B cell (primary cell): ENCODE measurements around the gene PLPPR1. TPM values are rescaled to one million over a fixed set of nuclear protein-coding genes. Genes with fewer than 3 reads are reported as not detected.

Source experiments
- ATAC-seq: fragments of 200-7000 bp; cut with Tn5 transposase; one replicate; pipeline ENCODE4 v1.10.0; 2021; ENCODE audit warnings: low read depth, mild to moderate bottlenecking, moderate number of reproducible peaks, moderate library complexity
- CTCF ChIA-PET: fragments of 350-600 bp; sonication (Branson Sonifier 250); formaldehyde crosslinking; loops from one replicate; lab custom pipeline; 2021; ENCODE audit warnings: antibody characterized with exemption, inconsistent platforms; lab: Charles Lee
- POLR2A ChIA-PET: fragments of 350-600 bp; sonication (Branson Sonifier 250); formaldehyde crosslinking; loops from one replicate; lab custom pipeline; 2021; ENCODE audit warnings: antibody characterized with exemption; lab: Charles Lee
- DNase-seq: peaks from one replicate; pipeline ENCODE4 v3.0.0; 2013
- H2AFZ ChIP-seq: 2 replicates; pipeline ENCODE4 v1.6.1; 2012; ENCODE audit warnings: mild to moderate bottlenecking, low read depth, low read length; ENCODE audit not compliant: insufficient read depth, poor library complexity, severe bottlenecking
- H3K27ac ChIP-seq, 2 donors: 1 replicate in 1 of 2; 2 replicates in 1 of 2; pipeline ENCODE4 v1.5.1; 2012 to 2013; ENCODE audit warnings: low read length in 2 of 2, mild to moderate bottlenecking in 2 of 2, moderate library complexity in 1 of 2
- H3K27me3 ChIP-seq, 4 experiments: fragments of 200-600 bp in 1 of 4; sonication (generic) in 1 of 4; replicated peaks in 1 of 4; 1 replicate in 2 of 4; 2 replicates in 2 of 4; pipeline versions ENCODE4 v1.6.1 to v1.7.0; 2013 to 2016; ENCODE audit warnings: low read length in 3 of 4, mild to moderate bottlenecking in 2 of 4, mixed read lengths in 1 of 4, moderate library complexity in 1 of 4; ENCODE audit not compliant: insufficient read depth in 4 of 4, control insufficient read depth in 3 of 4; ENCODE audit errors: control extremely low read depth in 1 of 4
- H3K36me3 ChIP-seq, 2 experiments: replicated peaks in 1 of 2; 1 replicate in 1 of 2; 2 replicates in 1 of 2; pipeline versions ENCODE4 v1.6.1 to v1.7.1; 2013; ENCODE audit warnings: low read length in 1 of 2; ENCODE audit not compliant: insufficient read depth in 2 of 2, control insufficient read depth in 1 of 2; ENCODE audit errors: control extremely low read depth in 1 of 2, extremely low read depth in 1 of 2
- H3K4me1 ChIP-seq, 2 donors: fragments of 200-600 bp in 1 of 2; sonication (generic) in 1 of 2; 1 replicate in 1 of 2; 2 replicates in 1 of 2; pipeline versions ENCODE4 v1.5.1 to v1.6.1; 2013 to 2017; ENCODE audit warnings: low read length in 2 of 2; ENCODE audit not compliant: control insufficient read depth in 2 of 2, insufficient read depth in 2 of 2
- H3K4me2 ChIP-seq: replicated peaks from 2 replicates; pipeline ENCODE3; 2012; ENCODE audit warnings: mild to moderate bottlenecking, low read depth, low read length; ENCODE audit not compliant: poor library complexity, severe bottlenecking
- H3K4me3 ChIP-seq, 5 experiments: fragments of 200-600 bp in 1 of 5; sonication (generic) in 1 of 5; 1 replicate in 3 of 5; 2 replicates in 2 of 5; pipeline versions ENCODE4 v1.5.1 to v1.7.0; 2011 to 2016; ENCODE audit warnings: low read length in 4 of 5, mild to moderate bottlenecking in 4 of 5, low read depth in 2 of 5, control low read depth in 1 of 5, moderate library complexity in 1 of 5; ENCODE audit not compliant: insufficient read depth in 1 of 5; ENCODE audit errors: control extremely low read depth in 1 of 5, extremely low read depth in 1 of 5
- H3K79me2 ChIP-seq: fragments of 200-600 bp; sonication (generic); one replicate; pipeline ENCODE4 v1.6.0; 2016; ENCODE audit warnings: low read length; ENCODE audit not compliant: control insufficient read depth, insufficient read depth
- H3K9ac ChIP-seq: fragments of 200-600 bp; sonication (generic); 2 replicates; pipeline ENCODE4 v1.6.1; 2017; ENCODE audit warnings: mild to moderate bottlenecking, low read length, moderate library complexity
- H3K9me3 ChIP-seq, 3 donors: one replicate each; pipeline versions ENCODE4 v1.6.1 to v1.7.1; 2013; ENCODE audit warnings: low read length in 2 of 3; ENCODE audit not compliant: control insufficient read depth in 2 of 3, insufficient read depth in 1 of 3; ENCODE audit errors: control extremely low read depth in 1 of 3
- H4K20me1 ChIP-seq: 2 replicates; pipeline ENCODE4 v1.6.0; 2012; ENCODE audit warnings: mild to moderate bottlenecking, low read length; ENCODE audit not compliant: insufficient read depth, control insufficient read depth, poor library complexity, severe bottlenecking
- H3K27ac Mint-ChIP-seq: one replicate; pipeline ENCODE4 v1.8.0; 2021; ENCODE audit warnings: mixed read lengths
- H3K27me3 Mint-ChIP-seq: one replicate; pipeline ENCODE4 v1.8.0; 2021; ENCODE audit warnings: mixed read lengths
- H3K4me1 Mint-ChIP-seq: one replicate; pipeline ENCODE4 v1.8.0; 2021; ENCODE audit warnings: mixed read lengths
- H3K4me3 Mint-ChIP-seq: one replicate; pipeline ENCODE4 v1.8.0; 2021; ENCODE audit warnings: mixed read lengths
- H3K9me3 Mint-ChIP-seq: one replicate; pipeline ENCODE4 v1.8.0; 2022; ENCODE audit warnings: mixed read lengths; ENCODE audit not compliant: insufficient read depth
- CTCF ChIP-seq: fragments of 200-600 bp; IDR thresholded peaks from one replicate; pipeline ENCODE4 v1.8.0; 2022; ENCODE audit warnings: antibody characterized with exemption, mild to moderate bottlenecking
- EZH2 ChIP-seq: IDR thresholded peaks from 2 replicates; pipeline ENCODE4 v1.6.1; 2012; ENCODE audit warnings: borderline replicate concordance, low read depth, mild to moderate bottlenecking, moderate library complexity, low read length; ENCODE audit not compliant: insufficient read depth, poor library complexity, severe bottlenecking
- WGBS: methylation state at CpG from one replicate; pipeline ENCODE4 v1.1.5; 2013; ENCODE audit warnings: missing lambda C conversion rate; ENCODE audit not compliant: insufficient coverage; 5-methylcytosine and 5-hydroxymethylcytosine counted together
- intact Hi-C: fragments of 100-400 bp; cut with micrococcal nuclease; formaldehyde crosslinking; loops from one replicate; pipeline ENCODE4 v1.10.0; 2022
- polyA plus RNA-seq: library from polyadenylated mRNA; depleted of rRNA; stranded (reverse); fragments of >200 nt; gene quantifications from 2 replicates; pipeline ENCODE4 v1.2.3, GENCODE V29; 2012
- total RNA-seq, 2 donors: library from RNA; stranded (reverse); fragments of 120-200 nt in 1 of 2; gene quantifications; 1 replicate in 1 of 2; 2 replicates in 1 of 2; pipeline versions ENCODE4 v1.2.3 to v1.2.4, GENCODE V29; 2013 to 2022

Gene PLPPR1
- total and polyA plus RNA-seq, 2 donors (not counting 1 experiment from before 2014, with no cell fraction given) = not detected

- ChIA-PET CTCF (no interaction called here), POLR2A (no interaction called here)
- H3K4me3 ChIP-seq = no peak overlapping the region
- no peak overlapping the region for H3K27ac ChIP-seq
- TF ChIP-seq CTCF = no peak
- TF ChIP-seq EZH2 = no peak
- Mint-ChIP-seq H3K4me3 (no peak overlapping the region), H3K4me1 (no peaks in the 10 kb centered on the region), H3K27me3 (peaks cover 25% of the 10 kb centered on the region), H3K9me3 (no peaks in the 10 kb centered on the region), H3K27ac (no peak overlapping the region)
- ATAC-seq (no peak), DNase-seq (no peak)
- H3K9ac ChIP-seq = no peak overlapping the region
- no peak overlapping the region for H3K4me2 ChIP-seq
- H3K4me1 ChIP-seq = no peaks in the 10 kb centered on the region
- no peaks in the 10 kb centered on the region for H3K79me2 ChIP-seq
- no peaks in the 10 kb centered on the region for H4K20me1 ChIP-seq
- peaks cover 0 to 5% (median 0%) of the 10 kb centered on the region in 4 experiments for H3K27me3 ChIP-seq
- H3K9me3 ChIP-seq = no peaks in the 10 kb centered on the region
- no peaks in the 10 kb centered on the region for H3K36me3 ChIP-seq
- intact Hi-C loops = no loop called here
- H2AFZ ChIP-seq = no peak overlapping the region
Measured at GRCh38 chr9:101317735-101318134, 289.2 kb downstream of the PLPPR1 start.

GRCh38 chr9:101323129-101323528 is 294.6 kb downstream of the PLPPR1 start:
- ATAC-seq (no peak), DNase-seq (no peak)
- Mint-ChIP-seq H3K27ac (no peak overlapping the region), H3K27me3 (peaks cover 20% of the 10 kb centered on the region), H3K9me3 (peaks cover 6% of the 10 kb centered on the region), H3K4me1 (no peaks in the 10 kb centered on the region), H3K4me3 (no peak overlapping the region)
- 83% methylated on average over 3 of the region's 3 CpGs for WGBS
- no peak overlapping the region for H3K4me3 ChIP-seq
- H3K9me3 ChIP-seq = no peaks in the 10 kb centered on the region
- no peaks in the 10 kb centered on the region for H3K79me2 ChIP-seq
- peaks cover 0 to 3% (median under 1%) of the 10 kb centered on the region in 4 experiments for H3K27me3 ChIP-seq
- TF ChIP-seq CTCF (no peak), EZH2 (no peak)
- H3K4me1 ChIP-seq = no peaks in the 10 kb centered on the region
- intact Hi-C loops = no loop called here
- H2AFZ ChIP-seq = no peak overlapping the region
- ChIA-PET CTCF (interaction anchor here (1.2 kb wide), 2 partner anchors 11 to 17 kb away, joined by 3 to 4 read pairs; no protein-coding TSS in a partner anchor), POLR2A (no interaction called here)
- no peaks in the 10 kb centered on the region for H3K36me3 ChIP-seq
- no peak overlapping the region for H3K9ac ChIP-seq
- no peaks in the 10 kb centered on the region for H4K20me1 ChIP-seq
- H3K4me2 ChIP-seq = no peak overlapping the region
- H3K27ac ChIP-seq = no peak overlapping the region
